DMS114 treated with DMSO at 0.1 percent for 48 hours (cell line): ENCODE data around the gene HADHA.
"Not testable (repeated sequence)": the region's sequence is repeated elsewhere in the genome, so short reads cannot be mapped to it uniquely, and the experiment has no call there.

ENCODE experiments used
- DNase-seq: peaks from one replicate; lab custom pipeline; 2025; ENCODE audit not compliant: unreplicated experiment; lab: John Stamatoyannopoulos, UW

HADHA gene

GRCh38 chr2:26176279-26176615, 68.2 kb downstream of the HADHA start:
- no peak for DNase-seq

- no peak for DNase-seq
Measured at GRCh38 chr2:26175466-26176278, 68.8 kb downstream of the HADHA start.

- no peak for DNase-seq
Measured at GRCh38 chr2:26174691-26175465, 69.6 kb downstream of the HADHA start.

GRCh38 chr2:26173776-26174482, 70.5 kb downstream of the HADHA start:
- no peak for DNase-seq

GRCh38 chr2:26172871-26173775, 71.3 kb downstream of the HADHA start, which contains the start of gene GAREM2:
Gene GAREM2, plus strand, starts transcription at chr2:26173088. Its CDS starts 133 bp downstream, at chr2:26173221.
- no peak for DNase-seq

GRCh38 chr2:26172189-26172870, 72.1 kb downstream of the HADHA start:
- no peak for DNase-seq

GRCh38 chr2:26170795-26171194, 73.6 kb downstream of the HADHA start:
- no peak for DNase-seq

GRCh38 chr2:26169681-26170414, 74.6 kb downstream of the HADHA start:
- no peak for DNase-seq

- no peak for DNase-seq
Measured at GRCh38 chr2:26169226-26169625, 75.2 kb downstream of the HADHA start.

- DNase-seq, result no peak
Measured at GRCh38 chr2:26168785-26169184, 75.6 kb downstream of the HADHA start.

GRCh38 chr2:26166541-26166940, 77.9 kb downstream of the HADHA start:
- DNase-seq, result not testable (repeated sequence)

GRCh38 chr2:26165403-26165802, 79.0 kb downstream of the HADHA start:
- no peak for DNase-seq

GRCh38 chr2:26164641-26165211, 79.7 kb downstream of the HADHA start:
- DNase-seq, result no peak

- DNase-seq, result no peak
Measured at GRCh38 chr2:26164231-26164630, 80.2 kb downstream of the HADHA start.

- DNase-seq, result no peak
Measured at GRCh38 chr2:26162963-26163362, 81.5 kb downstream of the HADHA start.

- DNase-seq, result no peak
Measured at GRCh38 chr2:26161926-26162325, 82.5 kb downstream of the HADHA start.

GRCh38 chr2:26157580-26157979, 86.9 kb downstream of the HADHA start:
- DNase-seq, result no peak

- DNase-seq, result no peak
Measured at GRCh38 chr2:26150243-26150642, 94.2 kb downstream of the HADHA start.

- no peak for DNase-seq
Measured at GRCh38 chr2:26148501-26148900, 95.9 kb downstream of the HADHA start.
